GM20000 (cell line): ENCODE data around the gene CHMP1A.

Experiments
- DNase-seq: peaks from one replicate; pipeline ENCODE4 v3.0.0; 2012; ENCODE audit warnings: low spot score
- CTCF ChIP-seq: IDR thresholded peaks from 2 replicates; pipeline ENCODE4 v1.5.1; 2012; ENCODE audit warnings: mild to moderate bottlenecking, control low read depth; ENCODE audit errors: extremely low read depth, missing control alignments

The CHMP1A gene

GRCh38 chr16:89645122-89645521 lies 12.4 kb downstream of the CHMP1A start:
- DNase-seq = no peak
- no peak for TF ChIP-seq CTCF

GRCh38 chr16:89643769-89644300 lies 13.7 kb downstream of the CHMP1A start:
- DNase-seq = no peak
- TF ChIP-seq CTCF = no peak

GRCh38 chr16:89642574-89642973 lies 14.9 kb downstream of the CHMP1A start:
- TF ChIP-seq CTCF = no peak
- no peak for DNase-seq

- DNase-seq = no peak
- no peak for TF ChIP-seq CTCF
These were observed 15.9 kb downstream of the CHMP1A start for GRCh38 chr16:89641458-89642119.

GRCh38 chr16:89639385-89639784 lies 18.1 kb downstream of the CHMP1A start:
- DNase-seq = no peak
- no peak for TF ChIP-seq CTCF

- DNase-seq = no peak
- no peak for TF ChIP-seq CTCF
These were observed 19.1 kb downstream of the CHMP1A start for GRCh38 chr16:89638455-89638854.

- TF ChIP-seq CTCF = no peak
- no peak for DNase-seq
These were observed 20.1 kb downstream of the CHMP1A start for GRCh38 chr16:89637379-89637778.
